A549 (cell line): ENCODE measurements around the gene CYP4A11. TPM values are rescaled to one million over a fixed set of nuclear protein-coding genes. Genes with fewer than 3 reads are reported as not detected.
"Not testable (repeated sequence)": the region's sequence is repeated elsewhere in the genome, so short reads cannot be mapped to it uniquely, and the experiment has no call there.

Experiments
- ATAC-seq, 2 experiments: fragments of 200-7000 bp in 1 of 2; fragments of >200 bp in 1 of 2; cut with Nextera tagmentation in 1 of 2; cut with Tn5 transposase in 1 of 2; 3 replicates each; pipeline versions ENCODE4 v1.8.0 to v1.9.1; 2018 to 2020; ENCODE audit warnings: mild to moderate bottlenecking in 1 of 2, moderate library complexity in 1 of 2
- CTCF ChIA-PET: fragments of 300-600 bp; sonication (Branson Sonifier 250); formaldehyde crosslinking; extraction: SDS; loops from one replicate; lab custom pipeline; 2021; ENCODE audit warnings: antibody characterized with exemption, inconsistent platforms; lab: Yijun Ruan, JAX
- POLR2A ChIA-PET: fragments of 350-600 bp; formaldehyde crosslinking; extraction: SDS; loops from one replicate; lab custom pipeline; 2021; ENCODE audit warnings: antibody characterized with exemption, inconsistent platforms; lab: Yijun Ruan, JAX
- DNase-seq, 2 experiments: peaks; one replicate each; pipeline versions ENCODE4 v3.0.0 to v3.0.0-alpha.2; 2011 to 2016; ENCODE audit warnings: low read depth in 1 of 2, low spot score in 1 of 2
- FAIRE-seq: peaks from 2 replicates; lab custom pipeline; 2011; peaks lifted over from hg19 to GRCh38; lab: Jason Lieb, UNC
- H3K27ac ChIP-seq, 2 experiments: fragments of >200 bp; sonication (Bioruptor Twin); formaldehyde crosslinking; 3 replicates each; pipeline ENCODE4 v1.5.1; 2016 to 2017
- H3K4me1 ChIP-seq: fragments of >200 bp; sonication (Bioruptor Twin); formaldehyde crosslinking; 3 replicates; pipeline ENCODE4 v1.6.1; 2016
- H3K4me2 ChIP-seq: fragments of >200 bp; sonication (Bioruptor Twin); formaldehyde crosslinking; 3 replicates; pipeline ENCODE4 v1.6.1; 2016
- H3K4me3 ChIP-seq: fragments of >200 bp; sonication (Bioruptor Twin); formaldehyde crosslinking; 3 replicates; pipeline ENCODE4 v1.5.1; 2016
- H3K9me3 ChIP-seq: fragments of >200 bp; sonication (Bioruptor Twin); formaldehyde crosslinking; 3 replicates; pipeline ENCODE4 v1.6.1; 2016
- CEBPB ChIP-seq, 2 experiments: fragments of >200 bp in 1 of 2; sonication (Bioruptor Twin) in 1 of 2; formaldehyde crosslinking in 1 of 2; IDR thresholded peaks; 2 replicates each; pipeline ENCODE4 v1.6.1; 2012 to 2016
- EHF ChIP-seq: fragments of 250-450 bp; sonication (Bioruptor Pico); IDR thresholded peaks from 2 replicates; pipeline ENCODE4 v1.5.0; 2020; ENCODE audit warnings: mild to moderate bottlenecking
- EHMT2 ChIP-seq: fragments of 200-600 bp; sonication (generic); IDR thresholded peaks from 2 replicates; pipeline ENCODE4 v1.6.1; 2016; ENCODE audit warnings: antibody characterized with exemption, low read depth, mild to moderate bottlenecking, moderate library complexity
- FOSB ChIP-seq: fragments of 250-450 bp; sonication (Bioruptor Pico); IDR thresholded peaks from 2 replicates; pipeline ENCODE4 v1.5.0; 2020; ENCODE audit warnings: mild to moderate bottlenecking, moderate library complexity
- MYC ChIP-seq: IDR thresholded peaks from 2 replicates; pipeline ENCODE4 v1.6.1; 2012; ENCODE audit warnings: mild to moderate bottlenecking, inconsistent platforms, low read length, improper control_type of control experiment, borderline replicate concordance
- NPAS2 ChIP-seq: fragments of 250-450 bp; sonication (Bioruptor Pico); IDR thresholded peaks from 2 replicates; pipeline ENCODE4 v1.8.0; 2022; ENCODE audit warnings: mild to moderate bottlenecking, moderate library complexity, borderline replicate concordance
- SMC3 ChIP-seq: fragments of >200 bp; sonication (Bioruptor Twin); formaldehyde crosslinking; IDR thresholded peaks from 3 replicates; pipeline ENCODE4 v1.6.1; 2018; ENCODE audit warnings: inconsistent platforms
- TP53 ChIP-seq: fragments of 250-450 bp; sonication (Bioruptor Pico); IDR thresholded peaks from 2 replicates; pipeline ENCODE4 v1.5.0; 2021; ENCODE audit warnings: mild to moderate bottlenecking, moderate library complexity
- ZFP36 ChIP-seq: fragments of 450-650 bp; IDR thresholded peaks from 2 replicates; pipeline ENCODE4 v1.6.1; 2014; ENCODE audit warnings: borderline replicate concordance; ENCODE audit not compliant: partially characterized antibody
- WGBS: methylation state at CpG from one replicate; pipeline ENCODE4 v1.1.6; 2017; ENCODE audit errors: missing lambda C conversion rate; 5-methylcytosine and 5-hydroxymethylcytosine counted together
- polyA plus RNA-seq, 4 experiments: library from polyadenylated mRNA; depleted of rRNA in 3 of 4; stranded (reverse); fragments of >200 nt; fragmentation: RNase III in 1 of 4; extraction: RNeasy Plus Mini Kit Qiagen cat#74134 plus additional on column Dnase treatment in 1 of 4; gene quantifications; 2 replicates in 3 of 4; 3 replicates in 1 of 4; pipeline ENCODE4 v1.2.3, GENCODE V29; 2011 to 2017
- TF ChIP-seq, protein P1 (sequence below): fragments of 150-350 bp; IDR thresholded peaks from 2 replicates; pipeline ENCODE4 v1.6.1; 2014; ENCODE audit warnings: low read depth, mild to moderate bottlenecking, low read length
- TF ChIP-seq, protein P2 (sequence below): fragments of >200 bp; sonication (Bioruptor Twin); formaldehyde crosslinking; IDR thresholded peaks from 3 replicates; pipeline ENCODE4 v1.6.1; 2016

Gene CYP4A11
- polyA plus RNA-seq, 2 of the 4 experiments (the other 2 are of a cell fraction) = not detected

DNA sequence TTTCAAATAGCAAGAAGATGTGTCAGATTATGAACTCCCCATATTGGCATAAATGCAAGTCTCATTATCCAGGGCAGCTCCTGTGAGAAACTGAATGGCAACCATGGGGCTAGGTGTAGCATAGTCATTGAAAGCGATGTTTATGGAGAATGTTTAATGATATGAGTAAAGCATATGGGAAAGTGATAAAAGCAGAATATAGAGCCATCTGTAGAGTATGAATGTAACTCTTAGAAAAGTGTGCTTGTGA, 8.1 kb upstream of the CYP4A11 start:
- POLR2A ChIA-PET, FAIRE-seq, H3K27ac ChIP-seq, CTCF ChIA-PET, DNase-seq, H3K4me1 ChIP-seq, H3K9me3 ChIP-seq, H3K4me2 ChIP-seq, H3K4me3 ChIP-seq, ATAC-seq: not testable (repeated sequence)
- 78% methylated on average over 1 of the region's 1 CpG for WGBS

DNA sequence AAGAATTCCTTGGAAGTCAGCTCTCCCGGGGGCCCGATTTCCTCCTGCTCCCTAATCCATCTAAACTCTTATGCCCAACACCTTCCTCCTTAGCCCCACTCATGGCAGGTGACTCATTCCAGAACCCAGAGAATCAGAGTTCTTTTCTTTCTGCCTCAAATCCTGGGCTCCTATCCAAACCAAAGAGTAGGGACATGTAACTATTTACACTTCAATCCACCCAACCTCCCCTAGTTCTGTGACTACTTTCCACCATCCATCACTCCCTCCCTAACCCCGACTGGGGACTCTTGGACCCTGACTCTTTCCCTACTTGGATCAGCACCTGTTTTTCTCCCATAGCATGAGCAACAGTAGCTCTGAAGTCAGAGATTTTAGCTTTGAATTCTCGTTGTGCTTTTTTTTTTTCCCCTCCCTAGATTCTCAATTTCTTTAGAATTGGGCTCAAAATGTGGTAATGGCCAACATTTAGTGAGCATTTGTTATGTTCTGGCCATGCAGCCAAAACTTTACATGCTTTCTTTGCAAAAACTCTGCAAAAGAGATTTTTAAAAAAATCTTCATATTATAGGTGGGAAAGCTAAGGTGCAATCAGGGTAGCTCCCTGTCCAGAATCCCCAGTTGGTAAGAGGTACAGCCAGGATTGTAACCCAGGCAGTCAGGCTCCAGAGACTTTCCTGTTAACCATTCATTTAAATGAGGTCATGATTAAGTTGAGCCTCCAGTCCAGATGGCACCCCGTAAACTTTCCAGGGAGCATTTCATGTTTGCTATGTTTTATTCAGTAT, 7.5 kb upstream of the CYP4A11 start:
- peak; percentile 39 to 61; a peak in 5 of 6 replicates for ATAC-seq
- DNase-seq = peak in 1 of 2 experiments; percentile 4
- Histone ChIP-seq H3K9me3 (no peaks in the 10 kb centered on the region), H3K4me1 (0 out of 3 replicates have a peak, but pooled peaks cover 3% of the 10 kb centered on the region), H3K4me3 (no peak overlapping the region), H3K27ac (no peak overlapping the region), H3K4me2 (no peak overlapping the region)
- ChIA-PET POLR2A (no interaction called here), CTCF (no interaction called here)
- WGBS = 6% methylated on average over 4 of the region's 5 CpGs
- no peak for FAIRE-seq
- TF ChIP-seq SMC3 (no peak), ZFP36 (no peak), FOSB (CRISPR knock-in tag) (no peak)

DNA sequence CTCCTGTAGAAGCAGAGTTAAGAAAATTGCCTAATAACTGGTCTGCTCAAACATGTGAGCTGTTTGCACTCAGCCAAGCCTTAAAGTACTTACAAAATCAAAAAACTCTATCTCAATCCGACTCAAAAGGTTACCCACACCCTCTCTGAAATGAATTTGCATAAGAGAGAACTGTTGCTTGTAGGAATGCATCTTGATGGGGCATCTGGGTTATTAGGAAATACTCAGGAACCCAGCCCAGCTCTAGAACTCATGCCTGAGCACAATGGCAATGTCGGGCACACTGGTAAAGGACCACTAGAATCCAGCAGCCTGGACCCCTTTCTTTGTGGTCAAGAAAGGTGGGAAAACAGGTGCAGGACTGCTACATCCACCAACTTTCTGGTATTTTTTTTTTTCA, 6.4 kb upstream of the CYP4A11 start:
- H3K4me3 ChIP-seq, FAIRE-seq, H3K4me2 ChIP-seq, H3K9me3 ChIP-seq, ATAC-seq, H3K27ac ChIP-seq, H3K4me1 ChIP-seq, POLR2A ChIA-PET, DNase-seq: not testable (repeated sequence)
- CTCF ChIA-PET = interaction anchor here (0.6 kb wide), 1 partner anchor 1471 kb away, joined by 3 read pairs; no protein-coding TSS in a partner anchor
- WGBS = 8% methylated on average over 2 of the region's 2 CpGs

DNA sequence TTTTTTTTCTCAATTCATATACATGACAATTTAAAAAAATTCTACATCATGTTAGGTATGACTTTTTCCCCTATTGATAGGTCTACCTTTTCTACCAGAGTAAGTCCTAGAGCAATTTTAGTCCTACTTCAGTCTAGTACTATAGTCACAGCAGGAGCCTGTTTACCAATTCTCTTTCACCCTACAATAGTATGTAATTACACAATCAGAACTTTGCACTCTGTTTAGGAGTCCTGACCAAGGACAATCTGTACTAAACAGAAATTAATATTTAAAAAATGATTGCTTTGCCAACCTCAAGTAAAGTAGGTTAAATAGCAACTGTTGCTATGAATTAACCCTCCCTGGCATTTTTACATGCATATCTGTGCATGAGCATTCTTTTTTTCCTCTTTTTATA, 810 bp upstream of the CYP4A11 start:
- Histone ChIP-seq H3K27ac (no peak overlapping the region), H3K9me3 (no peaks in the 10 kb centered on the region)
- FAIRE-seq (no peak), DNase-seq (no peak), ATAC-seq (no peak)
- POLR2A ChIA-PET = no interaction called here
- CTCF ChIA-PET = no interaction called here
- TF ChIP-seq, protein P1, sequence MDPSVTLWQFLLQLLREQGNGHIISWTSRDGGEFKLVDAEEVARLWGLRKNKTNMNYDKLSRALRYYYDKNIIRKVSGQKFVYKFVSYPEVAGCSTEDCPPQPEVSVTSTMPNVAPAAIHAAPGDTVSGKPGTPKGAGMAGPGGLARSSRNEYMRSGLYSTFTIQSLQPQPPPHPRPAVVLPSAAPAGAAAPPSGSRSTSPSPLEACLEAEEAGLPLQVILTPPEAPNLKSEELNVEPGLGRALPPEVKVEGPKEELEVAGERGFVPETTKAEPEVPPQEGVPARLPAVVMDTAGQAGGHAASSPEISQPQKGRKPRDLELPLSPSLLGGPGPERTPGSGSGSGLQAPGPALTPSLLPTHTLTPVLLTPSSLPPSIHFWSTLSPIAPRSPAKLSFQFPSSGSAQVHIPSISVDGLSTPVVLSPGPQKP = no peak
- TF ChIP-seq MYC (no peak), EHF (CRISPR knock-in tag) (no peak), CEBPB (IDR thresholded peaks at IDR 0.05) (no peak), NPAS2 (CRISPR knock-in tag) (no peak), EHMT2 (no peak)
- TF ChIP-seq, all 56 proteins: peak for 0
- Histone ChIP-seq H3K4me1 (no peaks in the 10 kb centered on the region), H3K4me2 (no peak overlapping the region), H3K4me3 (no peak overlapping the region)

DNA sequence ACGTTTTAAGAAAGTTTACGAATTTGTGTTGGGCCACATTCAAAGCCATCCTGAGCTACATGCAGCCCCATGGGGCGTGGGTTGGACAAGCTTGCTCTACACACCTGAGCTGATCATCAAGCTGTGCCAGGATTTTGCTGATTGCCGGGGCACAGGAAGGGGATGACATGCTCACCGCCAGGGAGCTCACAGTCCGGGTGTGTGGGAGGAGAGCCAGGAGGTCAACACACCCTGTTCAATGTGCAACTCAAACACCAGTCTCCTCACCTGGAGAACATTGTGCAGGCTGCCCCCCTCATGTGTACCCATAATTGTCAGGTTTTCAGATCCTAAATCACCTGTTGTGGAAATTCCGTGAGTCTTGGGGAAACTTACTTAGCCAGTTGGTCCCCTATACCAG, 969 bp downstream of the CYP4A11 start:
- H3K9me3 ChIP-seq = no peaks in the 10 kb centered on the region
- WGBS = 25% methylated on average over 5 of the region's 7 CpGs
- ChIA-PET CTCF (no interaction called here), POLR2A (no interaction called here)
- no peak for FAIRE-seq
- no peak overlapping the region for H3K4me3 ChIP-seq
- H3K4me1 ChIP-seq = no peaks in the 10 kb centered on the region
- no peak for DNase-seq
- TF ChIP-seq TP53 = no peak
- TF ChIP-seq, protein P2, sequence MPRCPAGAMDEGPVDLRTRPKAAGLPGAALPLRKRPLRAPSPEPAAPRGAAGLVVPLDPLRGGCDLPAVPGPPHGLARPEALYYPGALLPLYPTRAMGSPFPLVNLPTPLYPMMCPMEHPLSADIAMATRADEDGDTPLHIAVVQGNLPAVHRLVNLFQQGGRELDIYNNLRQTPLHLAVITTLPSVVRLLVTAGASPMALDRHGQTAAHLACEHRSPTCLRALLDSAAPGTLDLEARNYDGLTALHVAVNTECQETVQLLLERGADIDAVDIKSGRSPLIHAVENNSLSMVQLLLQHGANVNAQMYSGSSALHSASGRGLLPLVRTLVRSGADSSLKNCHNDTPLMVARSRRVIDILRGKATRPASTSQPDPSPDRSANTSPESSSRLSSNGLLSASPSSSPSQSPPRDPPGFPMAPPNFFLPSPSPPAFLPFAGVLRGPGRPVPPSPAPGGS = no peak
- TF ChIP-seq, all 56 proteins: peak for 0
- H3K27ac ChIP-seq = no peak overlapping the region
- no peak for ATAC-seq
- H3K4me2 ChIP-seq = no peak overlapping the region
